Colonic mucosa (tissue), 4 donors: ENCODE data around the gene FGG. TPM values are rescaled to one million over a fixed set of nuclear protein-coding genes. Genes with fewer than 3 reads are reported as not detected.

Source experiments
- DNase-seq: peaks from one replicate; pipeline ENCODE4 v3.0.0-alpha.2; 2020
- H3K27ac ChIP-seq: fragments of 200-600 bp; one replicate; pipeline ENCODE4 v1.8.0; 2021
- H3K27me3 ChIP-seq: fragments of 200-600 bp; one replicate; pipeline ENCODE4 v1.8.0; 2021
- H3K36me3 ChIP-seq: fragments of 200-600 bp; one replicate; pipeline ENCODE4 v1.8.0; 2021
- H3K4me1 ChIP-seq: fragments of 200-600 bp; one replicate; pipeline ENCODE4 v1.8.0; 2021; ENCODE audit warnings: mild to moderate bottlenecking
- H3K4me3 ChIP-seq: fragments of 200-600 bp; one replicate; pipeline ENCODE4 v1.8.0; 2021
- H3K9ac ChIP-seq, 2 donors: one replicate each; pipeline ENCODE4 v1.7.0; 2013; ENCODE audit warnings: control low read depth in 2 of 2, low read depth in 2 of 2, low read length in 2 of 2
- H3K9me3 ChIP-seq: fragments of 200-600 bp; one replicate; pipeline ENCODE4 v1.8.0; 2021
- intact Hi-C: fragments of 100-400 bp; cut with DNase I; formaldehyde crosslinking; loops from one replicate; pipeline ENCODE4 v1.14.1; 2022
- total RNA-seq, 2 donors: library from RNA; stranded (reverse); fragmentation: NEBNext Ultra II Directional in 1 of 2; extraction: Animal tissue kit (Norgen Biotek cat#: 25700) in 1 of 2; gene quantifications; one replicate each; pipeline ENCODE4 v1.2.1, GENCODE V29; 2021
- TF ChIP-seq, protein P1 (sequence below): fragments of 200-600 bp; IDR thresholded peaks from one replicate; pipeline ENCODE4 v1.8.0; 2022; ENCODE audit warnings: antibody characterized with exemption, mild to moderate bottlenecking
- donor health status: healthy.
- donor health status: DM: no; HTN: no; CAD: no.
- donor health status: DM: no; HTN: no; CAD: no.

FGG gene
- total RNA-seq, 2 donors from 2014 or later, result 0.29 to 6.1 TPM

DNA sequence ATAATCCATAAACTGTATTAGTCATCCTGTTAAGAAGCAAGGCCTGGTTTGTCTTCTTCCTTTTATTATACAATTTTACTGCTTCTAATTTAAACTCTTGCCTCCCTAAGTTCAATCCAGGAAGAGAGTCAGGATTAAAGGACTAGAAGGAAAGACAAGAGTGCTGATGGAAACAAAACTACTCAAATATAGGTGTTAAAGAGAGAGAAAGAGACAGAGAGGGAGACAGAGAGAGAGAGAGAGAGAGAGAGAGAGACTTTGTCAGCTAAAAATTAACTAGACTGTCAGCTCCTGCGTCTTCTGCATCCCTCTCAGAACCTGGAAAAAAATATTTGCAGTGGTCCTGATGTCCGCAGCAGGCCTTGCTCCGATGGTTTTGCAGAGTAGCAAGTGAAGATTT lies 13.5 kb upstream of the FGG start:
- DNase-seq, result no peak
- H3K27me3 ChIP-seq, result no peaks in the 10 kb centered on the region
- H3K36me3 ChIP-seq, result no peaks in the 10 kb centered on the region
- H3K27ac ChIP-seq, result no peak overlapping the region
- H3K9me3 ChIP-seq, result no peaks in the 10 kb centered on the region
- intact Hi-C loops, result no loop called here
- H3K4me1 ChIP-seq, result peaks cover 3% of the 10 kb centered on the region
- no peak overlapping the region for H3K4me3 ChIP-seq
- TF ChIP-seq, protein P1, sequence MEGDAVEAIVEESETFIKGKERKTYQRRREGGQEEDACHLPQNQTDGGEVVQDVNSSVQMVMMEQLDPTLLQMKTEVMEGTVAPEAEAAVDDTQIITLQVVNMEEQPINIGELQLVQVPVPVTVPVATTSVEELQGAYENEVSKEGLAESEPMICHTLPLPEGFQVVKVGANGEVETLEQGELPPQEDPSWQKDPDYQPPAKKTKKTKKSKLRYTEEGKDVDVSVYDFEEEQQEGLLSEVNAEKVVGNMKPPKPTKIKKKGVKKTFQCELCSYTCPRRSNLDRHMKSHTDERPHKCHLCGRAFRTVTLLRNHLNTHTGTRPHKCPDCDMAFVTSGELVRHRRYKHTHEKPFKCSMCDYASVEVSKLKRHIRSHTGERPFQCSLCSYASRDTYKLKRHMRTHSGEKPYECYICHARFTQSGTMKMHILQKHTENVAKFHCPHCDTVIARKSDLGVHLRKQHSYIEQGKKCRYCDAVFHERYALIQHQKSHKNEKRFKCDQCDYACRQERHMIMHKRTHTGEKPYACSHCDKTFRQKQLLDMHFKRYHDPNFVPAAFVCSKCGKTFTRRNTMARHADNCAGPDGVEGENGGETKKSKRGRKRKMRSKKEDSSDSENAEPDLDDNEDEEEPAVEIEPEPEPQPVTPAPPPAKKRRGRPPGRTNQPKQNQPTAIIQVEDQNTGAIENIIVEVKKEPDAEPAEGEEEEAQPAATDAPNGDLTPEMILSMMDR, result no peak
- no peak overlapping the region for H3K9ac ChIP-seq

DNA sequence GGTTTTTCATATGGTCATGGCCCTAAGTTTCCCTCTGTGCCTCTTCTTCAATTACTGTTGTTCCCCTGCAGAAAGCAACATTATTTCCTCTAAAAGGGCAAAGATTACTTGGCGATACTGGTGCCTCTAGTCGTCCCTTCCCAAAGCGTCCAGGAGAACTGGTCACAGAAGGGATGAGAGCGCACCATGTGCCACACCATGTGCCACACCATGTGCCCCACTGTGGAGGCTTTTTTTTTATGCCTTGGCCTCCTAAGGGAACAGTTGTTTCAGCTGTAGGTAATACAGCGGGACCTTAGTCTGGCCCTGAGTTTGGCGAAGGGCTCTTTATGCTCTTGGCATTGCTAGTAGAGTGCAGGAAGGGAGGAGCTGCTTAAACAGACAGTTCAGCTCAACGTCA lies 11.5 kb upstream of the FGG start:
- H3K4me3 ChIP-seq, result no peak overlapping the region
- no peaks in the 10 kb centered on the region for H3K9me3 ChIP-seq
- TF ChIP-seq, protein P1, result no peak
- no peak overlapping the region for H3K27ac ChIP-seq
- intact Hi-C loops, result loop anchor here (2.0 kb wide), 1 partner anchor 65 kb away; no protein-coding TSS in a partner anchor
- H3K4me1 ChIP-seq, result peaks cover 3% of the 10 kb centered on the region
- no peaks in the 10 kb centered on the region for H3K27me3 ChIP-seq
- DNase-seq, result no peak
- H3K9ac ChIP-seq, result no peak overlapping the region
- no peaks in the 10 kb centered on the region for H3K36me3 ChIP-seq

DNA sequence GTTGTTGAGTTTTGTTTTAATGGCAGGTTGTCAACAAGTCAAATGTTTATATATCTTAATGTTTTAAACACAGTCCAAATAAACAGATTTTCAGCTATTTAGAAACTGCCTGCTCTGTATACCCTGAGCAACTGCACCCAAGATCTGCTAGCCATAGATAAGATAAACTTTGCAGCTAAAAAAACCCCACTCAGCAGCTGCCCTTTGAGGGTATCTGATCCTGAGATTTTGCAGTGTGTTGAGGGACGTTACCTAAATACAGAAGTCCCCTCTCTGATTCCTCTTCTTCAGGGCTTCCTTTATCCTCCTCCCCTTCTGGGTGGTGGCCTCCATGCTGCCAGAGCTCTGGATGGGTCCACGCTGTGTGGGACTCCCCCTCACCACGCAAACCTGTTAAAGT lies 11.0 kb upstream of the FGG start:
- H3K4me1 ChIP-seq, result peaks cover 3% of the 10 kb centered on the region
- TF ChIP-seq, protein P1, result no peak
- H3K4me3 ChIP-seq, result no peak overlapping the region
- intact Hi-C loops, result loop anchor here (2.0 kb wide), 1 partner anchor 65 kb away; no protein-coding TSS in a partner anchor
- DNase-seq, result no peak
- H3K9ac ChIP-seq, result no peak overlapping the region
- H3K9me3 ChIP-seq, result no peaks in the 10 kb centered on the region
- H3K27ac ChIP-seq, result no peak overlapping the region
- H3K27me3 ChIP-seq, result no peaks in the 10 kb centered on the region
- H3K36me3 ChIP-seq, result no peaks in the 10 kb centered on the region

DNA sequence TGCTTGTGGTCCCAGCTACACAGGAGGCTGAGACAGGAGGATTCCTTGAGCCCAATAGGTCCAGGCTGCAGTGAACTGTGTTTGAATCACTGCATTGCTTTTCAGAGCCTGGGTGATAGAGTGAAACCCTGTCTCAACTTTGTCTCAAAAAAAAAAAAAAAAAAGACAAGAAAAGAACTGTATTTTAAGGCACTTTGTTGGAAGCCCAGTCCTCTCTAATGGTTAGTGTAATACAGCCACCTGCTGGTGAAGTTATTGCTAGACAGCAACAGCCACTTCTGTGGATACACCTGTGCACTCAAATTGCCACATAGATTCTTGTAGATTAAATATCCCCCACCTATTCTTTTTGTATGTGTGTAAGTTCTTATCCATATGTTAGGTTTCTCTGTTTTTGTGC lies 10.1 kb upstream of the FGG start:
- peak; percentile 24 for DNase-seq
- Histone ChIP-seq H3K4me3 (no peak overlapping the region), H3K36me3 (no peaks in the 10 kb centered on the region), H3K4me1 (peaks cover 3% of the 10 kb centered on the region), H3K27ac (no peak overlapping the region), H3K9ac (no peak overlapping the region), H3K9me3 (no peaks in the 10 kb centered on the region), H3K27me3 (no peaks in the 10 kb centered on the region)
- intact Hi-C loops, result loop anchor here (2.0 kb wide), 1 partner anchor 64 kb away; no protein-coding TSS in a partner anchor
- TF ChIP-seq, protein P1, result peak; percentile 44

DNA sequence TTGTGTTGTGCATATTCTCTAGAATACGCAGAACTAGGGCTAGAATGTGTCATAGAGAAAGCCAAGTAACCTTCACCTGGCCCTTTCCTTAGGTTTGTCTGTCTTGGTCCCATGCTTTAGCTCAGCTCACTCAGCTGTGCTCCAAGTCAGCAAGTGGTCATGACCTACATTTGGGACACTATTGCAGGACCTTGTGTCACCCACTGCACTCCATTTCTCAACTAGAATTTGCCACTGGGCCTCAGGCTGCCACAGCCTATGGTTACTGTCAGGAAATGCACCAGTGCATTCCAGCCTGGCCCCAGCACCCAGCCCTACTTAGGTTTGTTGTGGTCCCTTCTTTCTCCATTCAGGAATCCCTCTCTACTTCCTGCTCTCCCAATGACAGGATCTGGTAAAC lies 7.7 kb upstream of the FGG start:
- DNase-seq, result no peak
- Histone ChIP-seq H3K4me1 (no peaks in the 10 kb centered on the region), H3K36me3 (no peaks in the 10 kb centered on the region), H3K27me3 (no peaks in the 10 kb centered on the region), H3K4me3 (no peak overlapping the region), H3K9ac (no peak overlapping the region), H3K9me3 (no peaks in the 10 kb centered on the region), H3K27ac (no peak overlapping the region)
- TF ChIP-seq, protein P1, result no peak
- intact Hi-C loops, result no loop called here
